SK-N-MC (cell line): Measurements from ENCODE around the gene ZNF862.

Experiments used
- EZH2 ChIP-seq: fragments of 200-600 bp; sonication (generic); IDR thresholded peaks from one replicate; pipeline ENCODE4 v1.6.1; 2017; ENCODE audit warnings: antibody characterized with exemption
- FOXP2 ChIP-seq: optimal IDR thresholded peaks from 2 replicates; pipeline ENCODE3; 2011; ENCODE audit warnings: mild to moderate bottlenecking, moderate library complexity; ENCODE audit not compliant: insufficient read depth; ENCODE audit errors: extremely low read length, control extremely low read depth
- POLR2AphosphoS5 ChIP-seq: IDR thresholded peaks from 2 replicates; pipeline ENCODE4 v1.6.1; 2012; ENCODE audit warnings: mild to moderate bottlenecking, low read depth, low read length, borderline replicate concordance

DNA sequence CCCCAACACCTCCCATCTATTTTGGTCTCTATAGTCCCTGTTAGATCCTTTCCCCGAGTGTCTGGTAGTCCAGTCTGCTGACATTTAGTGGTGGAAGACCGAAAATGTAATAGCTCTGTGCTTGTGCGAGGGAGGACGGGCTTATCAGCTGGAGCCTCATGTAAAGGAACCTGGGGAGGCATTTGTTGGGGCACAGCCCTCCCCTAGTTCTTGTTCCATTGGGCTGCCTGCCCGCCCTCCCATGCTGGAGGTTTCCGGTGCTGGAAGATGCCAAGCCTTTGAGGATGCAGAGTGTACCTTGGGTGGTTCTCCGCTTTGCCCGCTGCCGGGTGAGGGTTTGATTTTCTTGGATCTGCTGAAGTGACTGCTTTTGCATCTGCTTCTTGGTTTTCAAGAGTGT is 5.4 kb downstream of the ZNF862 start:
- TF ChIP-seq POLR2AphosphoS5 (no peak), EZH2 (no peak), FOXP2 (no peak)
